ENCODE measurements around the gene CARD19.

The CARD19 gene

GRCh38 chr9:93161786-93162562 lies 66.0 kb downstream of the CARD19 start:
- DNase-seq (ENCODE audit: low spot score) = no peak

All from AG08395 (cell line).